Sigmoid colon (tissue), 4 donors: ENCODE data around the gene KCNA10.

Experiments used
- CTCF ChIP-seq, 4 experiments: fragments of 450-650 bp in 3 of 4; fragments of 200-600 bp in 1 of 4; IDR thresholded peaks; one replicate each; pipeline ENCODE4 v1.5.1; 2016 to 2019; ENCODE audit warnings: antibody characterized with exemption in 4 of 4, mild to moderate bottlenecking in 3 of 4, moderate library complexity in 2 of 4
- EP300 ChIP-seq, 4 donors: sonication (generic); formaldehyde crosslinking; IDR thresholded peaks; one replicate each; pipeline ENCODE4 v1.6.1; 2017; ENCODE audit warnings: antibody characterized with exemption in 4 of 4
- POLR2A ChIP-seq, 2 donors: fragments of 450-650 bp; IDR thresholded peaks; one replicate each; pipeline ENCODE4 v1.6.1; 2016; ENCODE audit warnings: antibody characterized with exemption in 2 of 2, mild to moderate bottlenecking in 2 of 2, moderate library complexity in 2 of 2
- POLR2AphosphoS5 ChIP-seq, 4 donors: sonication (generic); formaldehyde crosslinking; IDR thresholded peaks; one replicate each; pipeline ENCODE4 v1.6.1; 2017; ENCODE audit warnings: antibody characterized with exemption in 4 of 4

- TF ChIP-seq CTCF (IDR thresholded peaks at IDR 0.05) (no peak), POLR2A (IDR thresholded peaks at IDR 0.05) (no peak), EP300 (IDR thresholded peaks at IDR 0.05) (no peak), POLR2AphosphoS5 (IDR thresholded peaks at IDR 0.05) (no peak)
These were observed 43.5 kb downstream of the KCNA10 start for GRCh38 chr1:110475362-110476027.
